ENCODE measurements around the gene MYO18A.

- no peak for TF ChIP-seq REST (IDR thresholded peaks at IDR 0.05; ENCODE audit: insufficient replicate concordance, low read depth)
- no peak for TF ChIP-seq CTCF (IDR thresholded peaks at IDR 0.05; ENCODE audit: insufficient read depth, low read length)
- TF ChIP-seq POLR2AphosphoS5 (IDR thresholded peaks at IDR 0.05; ENCODE audit: low read depth): no peak
- no peak for TF ChIP-seq GABPA (IDR thresholded peaks at IDR 0.05; ENCODE audit: low read depth)
- TF ChIP-seq SPI1 (IDR thresholded peaks at IDR 0.05; ENCODE audit: borderline replicate concordance, low read depth): no peak
These were observed 125.4 kb downstream of the MYO18A start for GRCh38 chr17:29054835-29055234.
